Upper lobe of left lung (tissue), 6 donors: ENCODE measurements around the gene NCS1. TPM values are rescaled to one million over a fixed set of nuclear protein-coding genes. Genes with fewer than 3 reads are reported as not detected.
A peak's percentile ranks its signal among the peaks of the same experiment; 100 is the strongest.

Source experiments
- ATAC-seq, 2 donors: fragments of 200-7000 bp; cut with Tn5 transposase; one replicate each; pipeline ENCODE4 v1.9.1; 2022; ENCODE audit warnings: mild to moderate bottlenecking in 2 of 2, moderate library complexity in 2 of 2; ENCODE audit not compliant: low FRiP score in 2 of 2
- DNase-seq, 2 donors: peaks; one replicate each; pipeline ENCODE4 v3.0.0-alpha.2; 2019 to 2020
- H3K27ac ChIP-seq, 4 donors: fragments of 200-600 bp; sonication (generic); one replicate each; pipeline ENCODE4 v1.5.1; 2016 to 2019
- H3K27me3 ChIP-seq, 4 donors: fragments of 200-600 bp; sonication (generic); one replicate each; pipeline ENCODE4 v1.5.1; 2017 to 2019
- H3K36me3 ChIP-seq, 4 donors: fragments of 200-600 bp; sonication (generic); one replicate each; pipeline ENCODE4 v1.5.1; 2016 to 2019
- H3K4me1 ChIP-seq, 4 donors: fragments of 200-600 bp; sonication (generic); one replicate each; pipeline ENCODE4 v1.5.1; 2018 to 2019
- H3K4me3 ChIP-seq, 4 donors: fragments of 200-600 bp; sonication (generic); one replicate each; pipeline ENCODE4 v1.5.1; 2017 to 2019; ENCODE audit warnings: mild to moderate bottlenecking in 2 of 4, moderate library complexity in 1 of 4
- H3K9me3 ChIP-seq, 4 donors: fragments of 200-600 bp; sonication (generic); one replicate each; pipeline ENCODE4 v1.5.1; 2018 to 2019
- EP300 ChIP-seq, 4 donors: sonication (generic); formaldehyde crosslinking; IDR thresholded peaks; one replicate each; pipeline ENCODE4 v1.5.1; 2017; ENCODE audit warnings: antibody characterized with exemption in 4 of 4, control low read depth in 2 of 4
- POLR2A ChIP-seq, 4 donors: fragments of 450-650 bp; IDR thresholded peaks; one replicate each; pipeline ENCODE4 v1.5.1; 2016 to 2017; ENCODE audit warnings: antibody characterized with exemption in 4 of 4, mild to moderate bottlenecking in 2 of 4
- POLR2AphosphoS5 ChIP-seq, 2 donors: sonication (generic); formaldehyde crosslinking; IDR thresholded peaks; one replicate each; pipeline ENCODE4 v1.5.1; 2017; ENCODE audit warnings: antibody characterized with exemption in 2 of 2
- WGBS, 2 donors: methylation state at CpG; one replicate each; pipeline ENCODE4 v1.1.5; 2017 to 2018; 5-methylcytosine and 5-hydroxymethylcytosine counted together
- total RNA-seq, 6 donors: library from RNA; depleted of rRNA in 4 of 6; stranded (reverse); fragments of >200 nt in 4 of 6; gene quantifications; one replicate each; pipeline versions ENCODE4 v1.1.0 to v1.2.1, GENCODE V29; 2016 to 2021
- TF ChIP-seq, protein P1 (sequence below), 6 experiments: fragments of 450-650 bp in 4 of 6; fragments of 200-600 bp in 2 of 6; sonication (generic) in 2 of 6; IDR thresholded peaks; one replicate each; pipeline ENCODE4 v1.5.1; 2016 to 2019; ENCODE audit warnings: antibody characterized with exemption in 6 of 6
- donor health status: DM: no; HTN: no; CAD: no; lungs with moderate emphysema.
- donor health status: DM: no; HTN: yes; CAD: no; lungs with severe emphysema.

Gene NCS1
- total RNA-seq, 6 donors from 2014 or later: 2.7 to 10.0 (median 3.9) TPM

DNA sequence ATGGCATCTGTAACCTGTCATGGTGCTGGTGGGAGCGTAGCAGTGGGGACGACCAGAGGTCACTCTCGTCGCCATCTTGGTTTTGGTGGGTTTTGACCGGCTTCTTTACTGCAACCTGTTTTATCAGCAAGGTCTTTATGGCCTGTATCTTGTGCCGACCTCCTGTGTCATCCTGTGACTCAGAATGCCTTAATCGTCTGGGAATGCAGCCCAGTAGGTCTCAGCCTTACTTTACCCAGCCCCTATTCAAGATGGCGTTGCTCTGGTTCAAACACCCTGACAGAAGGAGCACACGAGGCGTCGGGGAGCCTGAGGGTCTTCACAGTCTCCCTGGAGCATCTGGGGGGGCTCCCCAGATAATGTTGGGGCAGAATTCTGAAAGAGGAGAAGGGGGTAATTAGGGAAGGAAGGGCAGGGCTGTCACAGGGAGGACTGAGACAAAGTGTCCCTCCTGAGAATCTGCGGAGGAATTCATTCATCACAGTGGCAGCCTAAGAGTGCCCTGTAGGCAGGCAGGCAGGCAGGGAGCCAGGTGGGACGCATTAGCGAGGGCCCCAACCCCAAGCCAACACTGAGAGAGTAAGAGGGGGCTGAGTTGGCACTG, 21.3 kb upstream of the NCS1 start:
- ATAC-seq (peak in 1 of 2 donors; percentile 39), DNase-seq (no peak)
- WGBS, 2 donors: 81 to 85% methylated on average over 14 of the region's 14 CpGs
- TF ChIP-seq POLR2A (IDR thresholded peaks at IDR 0.05): no peak
- no peak for TF ChIP-seq EP300 (IDR thresholded peaks at IDR 0.05)
- TF ChIP-seq POLR2AphosphoS5 (IDR thresholded peaks at IDR 0.05): no peak
- TF ChIP-seq, protein P1, sequence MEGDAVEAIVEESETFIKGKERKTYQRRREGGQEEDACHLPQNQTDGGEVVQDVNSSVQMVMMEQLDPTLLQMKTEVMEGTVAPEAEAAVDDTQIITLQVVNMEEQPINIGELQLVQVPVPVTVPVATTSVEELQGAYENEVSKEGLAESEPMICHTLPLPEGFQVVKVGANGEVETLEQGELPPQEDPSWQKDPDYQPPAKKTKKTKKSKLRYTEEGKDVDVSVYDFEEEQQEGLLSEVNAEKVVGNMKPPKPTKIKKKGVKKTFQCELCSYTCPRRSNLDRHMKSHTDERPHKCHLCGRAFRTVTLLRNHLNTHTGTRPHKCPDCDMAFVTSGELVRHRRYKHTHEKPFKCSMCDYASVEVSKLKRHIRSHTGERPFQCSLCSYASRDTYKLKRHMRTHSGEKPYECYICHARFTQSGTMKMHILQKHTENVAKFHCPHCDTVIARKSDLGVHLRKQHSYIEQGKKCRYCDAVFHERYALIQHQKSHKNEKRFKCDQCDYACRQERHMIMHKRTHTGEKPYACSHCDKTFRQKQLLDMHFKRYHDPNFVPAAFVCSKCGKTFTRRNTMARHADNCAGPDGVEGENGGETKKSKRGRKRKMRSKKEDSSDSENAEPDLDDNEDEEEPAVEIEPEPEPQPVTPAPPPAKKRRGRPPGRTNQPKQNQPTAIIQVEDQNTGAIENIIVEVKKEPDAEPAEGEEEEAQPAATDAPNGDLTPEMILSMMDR (IDR thresholded peaks at IDR 0.05): no peak
- Histone ChIP-seq H3K27me3 (no peaks in the 10 kb centered on the region), H3K4me1 (no peaks in the 10 kb centered on the region), H3K27ac (no peak overlapping the region), H3K9me3 (no peaks in the 10 kb centered on the region), H3K4me3 (no peak overlapping the region), H3K36me3 (no peaks in the 10 kb centered on the region)

- TF ChIP-seq POLR2A (IDR thresholded peaks at IDR 0.05) (no peak), EP300 (IDR thresholded peaks at IDR 0.05) (no peak), POLR2AphosphoS5 (IDR thresholded peaks at IDR 0.05) (no peak)
- TF ChIP-seq, protein P1 (IDR thresholded peaks at IDR 0.05): no peak
- H3K27me3 ChIP-seq: no peaks in the 10 kb centered on the region
- 92 to 100% methylated on average over 2 to 3 of the region's 3 CpGs for WGBS, 2 donors
- no peak for ATAC-seq
- H3K27ac ChIP-seq: no peak overlapping the region
- H3K4me3 ChIP-seq: no peak overlapping the region
- no peaks in the 10 kb centered on the region for H3K36me3 ChIP-seq
- no peaks in the 10 kb centered on the region for H3K9me3 ChIP-seq
- DNase-seq: no peak
- H3K4me1 ChIP-seq: no peaks in the 10 kb centered on the region
Measured at GRCh38 chr9:130154816-130155215, 17.4 kb upstream of the NCS1 start.

DNA sequence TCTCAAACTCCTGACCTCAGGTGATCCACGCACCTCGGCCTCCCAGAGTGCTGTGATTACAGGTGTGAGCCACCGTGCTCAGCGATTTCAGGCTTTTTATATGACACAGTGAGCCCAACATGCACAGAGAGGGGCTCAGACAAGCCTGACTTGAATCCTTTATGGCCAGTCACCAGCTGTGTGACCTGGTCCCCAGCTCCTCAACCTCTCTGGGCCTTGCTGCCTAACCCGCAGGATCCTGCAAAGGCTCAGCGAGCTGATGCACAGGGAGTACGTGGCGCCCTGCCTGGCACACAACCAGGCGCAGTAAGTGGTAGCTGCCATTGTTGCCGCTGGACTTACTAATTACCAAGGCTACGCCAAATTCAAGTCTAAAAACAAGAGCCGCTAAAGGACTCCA, 16.6 kb upstream of the NCS1 start:
- Histone ChIP-seq H3K4me1 (no peaks in the 10 kb centered on the region), H3K36me3 (no peaks in the 10 kb centered on the region), H3K27me3 (no peaks in the 10 kb centered on the region), H3K27ac (no peak overlapping the region), H3K4me3 (no peak overlapping the region), H3K9me3 (no peaks in the 10 kb centered on the region)
- no peak for DNase-seq
- TF ChIP-seq, protein P1 (IDR thresholded peaks at IDR 0.05): no peak
- TF ChIP-seq POLR2A (IDR thresholded peaks at IDR 0.05) (no peak), POLR2AphosphoS5 (IDR thresholded peaks at IDR 0.05) (no peak), EP300 (IDR thresholded peaks at IDR 0.05) (no peak)
- 89 to 97% methylated on average over 9 to 12 of the region's 12 CpGs for WGBS, 2 donors
- ATAC-seq: no peak

DNA sequence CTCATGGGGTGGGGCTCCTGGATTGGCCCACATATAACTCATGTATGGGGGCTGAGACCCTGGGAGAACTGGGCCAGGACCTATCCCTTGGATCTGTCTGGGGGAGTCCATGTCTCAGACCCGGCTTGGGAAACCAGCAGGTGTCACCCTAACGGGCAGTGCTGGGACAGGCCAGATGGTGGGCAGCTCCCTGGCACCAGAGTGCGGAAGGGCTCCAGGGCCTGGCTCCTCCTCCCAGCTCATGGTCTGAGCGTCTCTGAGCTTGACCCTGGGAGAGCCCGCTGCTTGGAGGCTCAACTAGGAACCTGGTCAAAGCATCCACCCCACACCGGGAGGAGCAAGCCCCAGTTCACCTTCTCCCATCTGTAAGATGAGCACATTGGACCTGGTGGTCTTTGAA, 15.5 kb upstream of the NCS1 start:
- Histone ChIP-seq H3K4me3 (no peak overlapping the region), H3K27me3 (no peaks in the 10 kb centered on the region), H3K27ac (no peak overlapping the region), H3K9me3 (no peaks in the 10 kb centered on the region), H3K4me1 (no peaks in the 10 kb centered on the region), H3K36me3 (no peaks in the 10 kb centered on the region)
- DNase-seq (no peak), ATAC-seq (peak in 1 of 2 donors; percentile 30)
- TF ChIP-seq EP300 (IDR thresholded peaks at IDR 0.05): no peak
- TF ChIP-seq, protein P1 (IDR thresholded peaks at IDR 0.05): peak in 1 of 6 experiments; percentile 23
- no peak for TF ChIP-seq POLR2A (IDR thresholded peaks at IDR 0.05)
- TF ChIP-seq POLR2AphosphoS5 (IDR thresholded peaks at IDR 0.05): no peak
- WGBS, 2 donors: 69% methylated on average over 5 of the region's 6 CpGs; no CpG with 5 or more reads in 1 of the 2 donors

- WGBS, 2 donors: 69 to 93% methylated on average over 4 to 7 of the region's 7 CpGs
Measured at GRCh38 chr9:130157079-130157478, 15.1 kb upstream of the NCS1 start.

More at GRCh38 chr9:130157079-130157478, 15.1 kb upstream of the NCS1 start:
- ATAC-seq (peak in 1 of 2 donors; percentile 7), DNase-seq (no peak)
- H3K4me3 ChIP-seq: no peak overlapping the region
- H3K9me3 ChIP-seq: no peaks in the 10 kb centered on the region
- no peaks in the 10 kb centered on the region for H3K27me3 ChIP-seq
- H3K27ac ChIP-seq: no peak overlapping the region
- no peaks in the 10 kb centered on the region for H3K36me3 ChIP-seq
- no peak for TF ChIP-seq POLR2AphosphoS5 (IDR thresholded peaks at IDR 0.05)
- TF ChIP-seq, protein P1 (IDR thresholded peaks at IDR 0.05): no peak
- TF ChIP-seq EP300 (IDR thresholded peaks at IDR 0.05): no peak
- no peak for TF ChIP-seq POLR2A (IDR thresholded peaks at IDR 0.05)
- H3K4me1 ChIP-seq: no peaks in the 10 kb centered on the region
